K562 (cell line): Measurements from ENCODE around the gene OXNAD1. TPM values are rescaled to one million over a fixed set of nuclear protein-coding genes. Genes with fewer than 3 reads are reported as not detected.

Experiments used
- ATAC-seq: fragments of 200-7000 bp; cut with Tn5 transposase; 3 replicates; pipeline ENCODE4 v1.9.1; 2020; ENCODE audit warnings: moderate library complexity
- BruUV-seq: library from RNA; stranded (reverse); fragments of 400-500 nt; replicated peaks from 2 replicates; lab custom pipeline; 2021; lab: Mats Ljungman, UMichigan
- CTCF ChIA-PET: fragments of 300-600 bp; formaldehyde crosslinking; extraction: SDS; loops from one replicate; lab custom pipeline; 2021; ENCODE audit warnings: low intra/inter-chr PET ratio; lab: Yijun Ruan, JAX
- POLR2A ChIA-PET: fragments of 300-600, 350-650 bp; sonication (Branson Sonifier 250); formaldehyde crosslinking; extraction: SDS; loops from one replicate; lab custom pipeline; 2021; ENCODE audit warnings: antibody characterized with exemption, inconsistent platforms; lab: Yijun Ruan, JAX
- DNase-seq, 4 experiments: peaks; one replicate each; pipeline versions ENCODE4 v3.0.0 to v3.0.0-alpha.2; 2011 to 2018; ENCODE audit warnings: low spot score in 3 of 4, mixed read lengths in 3 of 4; ENCODE audit errors: extremely low read depth in 1 of 4
- FAIRE-seq: peaks from 2 replicates; lab custom pipeline; 2011; peaks lifted over from hg19 to GRCh38; lab: Jason Lieb, UNC
- H2AFZ ChIP-seq: 2 replicates; pipeline ENCODE4 v1.6.0; 2011; ENCODE audit warnings: low read depth, low read length, control low read depth, inconsistent platforms
- H3K27ac ChIP-seq: fragments of 200-600 bp; 3 replicates; pipeline ENCODE4 v1.8.0; 2011; ENCODE audit warnings: low read depth, mild to moderate bottlenecking, control low read depth, inconsistent platforms, low read length, moderate library complexity, mixed read lengths; ENCODE audit errors: extremely low read depth
- H3K27me3 ChIP-seq, 2 experiments: fragments of 300-600 bp in 1 of 2; 2 replicates in 1 of 2; 3 replicates in 1 of 2; pipeline versions ENCODE4 v1.6.0 to v1.8.0; 2011; ENCODE audit warnings: inconsistent platforms in 2 of 2, low read length in 2 of 2, mild to moderate bottlenecking in 1 of 2, mixed read lengths in 1 of 2, moderate library complexity in 1 of 2; ENCODE audit not compliant: control insufficient read depth in 2 of 2, insufficient read depth in 2 of 2
- H3K36me3 ChIP-seq: fragments of 300-600 bp; 3 replicates; pipeline ENCODE4 v1.8.0; 2011; ENCODE audit warnings: mild to moderate bottlenecking, low read length, inconsistent platforms; ENCODE audit not compliant: control insufficient read depth, insufficient read depth
- H3K4me1 ChIP-seq, 2 experiments: fragments of 200-600 bp in 1 of 2; replicated peaks in 1 of 2; 2 replicates in 1 of 2; 3 replicates in 1 of 2; pipeline versions ENCODE4 v1.5.1 to v1.8.0; 2011; ENCODE audit warnings: inconsistent platforms in 2 of 2, low read length in 2 of 2, mild to moderate bottlenecking in 1 of 2, mixed read lengths in 1 of 2, moderate library complexity in 1 of 2; ENCODE audit not compliant: control insufficient read depth in 2 of 2, insufficient read depth in 2 of 2
- H3K4me2 ChIP-seq: 2 replicates; pipeline ENCODE4 v1.6.1; 2011; ENCODE audit warnings: low read length, control low read depth, inconsistent platforms, mixed read lengths; ENCODE audit not compliant: insufficient read depth
- H3K4me3 ChIP-seq: fragments of 200-600 bp; sonication (generic), shearing (Covaris generic); 2 replicates; pipeline ENCODE4 v1.5.1; 2016; ENCODE audit warnings: control low read depth, inconsistent platforms
- H3K79me2 ChIP-seq: fragments of 200-600 bp; 3 replicates; pipeline ENCODE4 v1.8.0; 2011; ENCODE audit warnings: low read length, inconsistent platforms; ENCODE audit not compliant: control insufficient read depth, insufficient read depth
- H3K9ac ChIP-seq, 2 experiments: 2 replicates each; pipeline versions ENCODE4 v1.6.0 to v1.6.1; 2011; ENCODE audit warnings: low read depth in 2 of 2, low read length in 2 of 2, control low read depth in 1 of 2, inconsistent platforms in 1 of 2, mild to moderate bottlenecking in 1 of 2, mixed read lengths in 1 of 2; ENCODE audit not compliant: insufficient read depth in 1 of 2
- H3K9me1 ChIP-seq: one replicate; pipeline ENCODE4 v1.6.0; 2011; ENCODE audit warnings: inconsistent platforms, mild to moderate bottlenecking, low read length, moderate library complexity; ENCODE audit not compliant: control insufficient read depth, insufficient read depth
- H3K9me3 ChIP-seq: replicated peaks from 2 replicates; pipeline ENCODE4 v1.5.1; 2011; ENCODE audit warnings: low read depth, low read length, inconsistent platforms; ENCODE audit not compliant: control insufficient read depth, insufficient read depth
- H4K20me1 ChIP-seq: replicated peaks from 2 replicates; pipeline ENCODE4 v1.6.1; 2011; ENCODE audit warnings: low read length, inconsistent platforms, mixed read lengths; ENCODE audit not compliant: control insufficient read depth, insufficient read depth
- CAMTA2 ChIP-seq: fragments of 250-450 bp; sonication (Bioruptor Pico); conservative IDR thresholded peaks from 2 replicates; pipeline ENCODE4 v1.5.1; 2022
- ERF ChIP-seq: fragments of 450-650 bp; formaldehyde crosslinking; IDR thresholded peaks from 2 replicates; pipeline ENCODE4 v1.4.0; 2020; ENCODE audit warnings: mild to moderate bottlenecking, mixed read lengths
- HDGF ChIP-seq: fragments of 450-650 bp; IDR thresholded peaks from 2 replicates; pipeline ENCODE4 v1.6.1; 2016
- HLTF ChIP-seq: fragments of 450-650 bp; IDR thresholded peaks from 2 replicates; pipeline ENCODE4 v1.6.1; 2016
- NR2C1 ChIP-seq, 2 experiments: fragments of 450-650 bp; IDR thresholded peaks; 2 replicates each; pipeline ENCODE4 v1.6.1; 2017; ENCODE audit warnings: mild to moderate bottlenecking in 2 of 2, antibody characterized with exemption in 1 of 2, inconsistent platforms in 1 of 2, missing compliant biosample characterization in 1 of 2, missing genetic modification characterization in 1 of 2
- RBM14 ChIP-seq: fragments of 200-400 bp; formaldehyde crosslinking; IDR thresholded peaks from 2 replicates; pipeline ENCODE4 v1.6.1; 2018; ENCODE audit warnings: low read depth, mild to moderate bottlenecking, low read length, moderate library complexity, borderline replicate concordance; ENCODE audit not compliant: insufficient read depth
- RFX1 ChIP-seq: fragments of 450-650 bp; IDR thresholded peaks from 2 replicates; pipeline ENCODE4 v1.6.1; 2016; ENCODE audit warnings: mild to moderate bottlenecking, moderate library complexity
- SAFB2 ChIP-seq: fragments of 200-400 bp; formaldehyde crosslinking; IDR thresholded peaks from 2 replicates; pipeline ENCODE4 v1.6.1; 2018; ENCODE audit warnings: borderline replicate concordance, low read length, low read depth, moderate library complexity; ENCODE audit not compliant: severe bottlenecking
- TOE1 ChIP-seq, 2 experiments: fragments of 450-650 bp in 1 of 2; sonication (generic) in 1 of 2; formaldehyde crosslinking in 1 of 2; IDR thresholded peaks; 2 replicates each; pipeline versions ENCODE4 v1.7.1 to v1.8.0; 2016 to 2022; ENCODE audit warnings: borderline replicate concordance in 2 of 2, mild to moderate bottlenecking in 2 of 2, antibody characterized with exemption in 1 of 2, inconsistent platforms in 1 of 2, low read depth in 1 of 2, missing genetic modification reagents in 1 of 2, moderate library complexity in 1 of 2
- ZBTB33 ChIP-seq: sonication (generic); formaldehyde crosslinking; IDR thresholded peaks from 2 replicates; pipeline ENCODE4 v1.8.1; 2023; ENCODE audit warnings: mild to moderate bottlenecking, missing genetic modification reagents
- WGBS: fragments of 100-300 bp; shearing (Covaris generic); methylation state at CpG from one replicate; pipeline ENCODE4 v1.1.6; 2016; ENCODE audit warnings: low coverage, mixed read lengths; ENCODE audit not compliant: insufficient coverage; ENCODE audit errors: missing lambda C conversion rate; 5-methylcytosine and 5-hydroxymethylcytosine counted together
- in situ Hi-C: fragments of 300-500 bp; cut with MboI; formaldehyde crosslinking; loops from 4 replicates; pipeline ENCODE4 v1.15.0; 2018; ENCODE audit warnings: inconsistent platforms, mixed read lengths
- intact Hi-C: fragments of 100-400 bp; cut with micrococcal nuclease; formaldehyde crosslinking; loops from 2 replicates; pipeline ENCODE4 v1.14.2; 2022
- polyA plus RNA-seq, 8 experiments: library from polyadenylated mRNA; depleted of rRNA in 4 of 8; stranded (reverse) in 5 of 8; unstranded in 3 of 8; fragments of >200 nt; fragmentation: Nextera tagmentation in 2 of 8; fragmentation: Illumina TruSeq in 1 of 8; extraction: Ambion mirVana in 2 of 8; extraction: Trizol in 1 of 8; gene quantifications; 2 replicates each; pipeline versions ENCODE4 v1.2.1 to v1.2.3, GENCODE V29; 2011 to 2014; ENCODE audit warnings: inconsistent platforms in 1 of 8, missing spikeins in 1 of 8
- total RNA-seq, 7 experiments: library from RNA; depleted of rRNA in 6 of 7; stranded (reverse); fragments of >200 nt in 6 of 7; fragmentation: Illumina TruSeq in 2 of 7; extraction: Trizol in 2 of 7; gene quantifications; 2 replicates each; pipeline versions ENCODE4 v1.2.1 to v1.2.3, GENCODE V29; 2011 to 2021; ENCODE audit warnings: low replicate concordance in 1 of 7

OXNAD1 gene
- total and polyA plus RNA-seq, 9 of the 15 experiments (the other 6 are each of a cell fraction or from before 2014, with no cell fraction given), result 12.8 to 44.4 (median 41.1) TPM

- TF ChIP-seq TOE1 (IDR thresholded peaks at IDR 0.05; ENCODE audit: borderline replicate concordance) (no peak), TOE1 (CRISPR knock-in tag; IDR thresholded peaks at IDR 0.05; ENCODE audit: borderline replicate concordance, low read depth) (no peak), RBM14 (no peak), ERF (CRISPR knock-in tag) (no peak), NR2C1 (IDR thresholded peaks at IDR 0.05) (no peak), NR2C1 (tag; IDR thresholded peaks at IDR 0.05) (no peak), SAFB2 (no peak), HLTF (no peak), CAMTA2 (CRISPR knock-in tag) (no peak)
Observed at GRCh38 chr3:16328124-16328523, 63.1 kb downstream of the OXNAD1 start (continued).

GRCh38 chr3:16329036-16329825 is 64.2 kb downstream of the OXNAD1 start:
- Histone ChIP-seq H4K20me1 (no peaks in the 10 kb centered on the region), H3K4me2 (no peak overlapping the region), H3K36me3 (peaks cover 71% of the 10 kb centered on the region), H3K9ac (no peak overlapping the region), H3K9me3 (no peaks in the 10 kb centered on the region), H2AFZ (no peak overlapping the region), H3K27ac (no peak overlapping the region), H3K79me2 (no peaks in the 10 kb centered on the region), H3K4me3 (no peak overlapping the region), H3K9me1 (no peaks in the 10 kb centered on the region), H3K4me1 (no peaks in the 10 kb centered on the region), H3K27me3 (no peaks in the 10 kb centered on the region)
- 84% methylated on average over 13 of the region's 15 CpGs for WGBS
- CTCF ChIA-PET, result no interaction called here
- intact Hi-C loops, result no loop called here
- FAIRE-seq (no peak), DNase-seq (no peak), ATAC-seq (no peak)
- no TSS peak for BruUV-seq
- POLR2A ChIA-PET, result no interaction called here
- no peak for TF ChIP-seq HDGF
- peak; percentile 83; the same call in 1 of the 2 replicates for TF ChIP-seq ZBTB33 (CRISPR knock-in tag)
- peak; percentile 72 for TF ChIP-seq RFX1
- in situ Hi-C loops, result no loop called here
